H9 (cell line): ENCODE results near the gene RAP1B. TPM values are rescaled to one million over a fixed set of nuclear protein-coding genes. Genes with fewer than 3 reads are reported as not detected.

Experiments
- DNase-seq: peaks from one replicate; pipeline ENCODE4 v3.0.0-alpha.2; 2017
- H2AFZ ChIP-seq: one replicate; pipeline ENCODE4 v1.6.1; 2013; ENCODE audit warnings: mild to moderate bottlenecking, low read length, control low read depth, moderate library complexity
- H2AK5ac ChIP-seq: 2 replicates; pipeline ENCODE4 v1.6.1; 2013; ENCODE audit warnings: low read length, control low read depth, mixed read lengths; ENCODE audit not compliant: insufficient read length
- H2BK120ac ChIP-seq: one replicate; pipeline ENCODE4 v1.6.1; 2013; ENCODE audit warnings: low read depth, mild to moderate bottlenecking, low read length, control low read depth, inconsistent platforms; ENCODE audit not compliant: poor library complexity, severe bottlenecking
- H2BK12ac ChIP-seq: 2 replicates; pipeline ENCODE4 v1.6.1; 2013; ENCODE audit warnings: low read length, control low read depth, mixed read lengths, low read depth; ENCODE audit not compliant: insufficient read length
- H2BK15ac ChIP-seq: 2 replicates; pipeline ENCODE4 v1.6.1; 2013; ENCODE audit warnings: low read depth, low read length, control low read depth
- H2BK20ac ChIP-seq: one replicate; pipeline ENCODE4 v1.6.1; 2013; ENCODE audit warnings: low read depth, mild to moderate bottlenecking, low read length, control low read depth, inconsistent platforms; ENCODE audit not compliant: poor library complexity, severe bottlenecking
- H2BK5ac ChIP-seq: 2 replicates; pipeline ENCODE4 v1.6.1; 2013; ENCODE audit warnings: low read length, control low read depth, mixed read lengths; ENCODE audit not compliant: insufficient read length
- H3K14ac ChIP-seq: 2 replicates; pipeline ENCODE4 v1.6.1; 2013; ENCODE audit warnings: low read length, control low read depth; ENCODE audit not compliant: insufficient read depth
- H3K18ac ChIP-seq: 2 replicates; pipeline ENCODE4 v1.6.1; 2013; ENCODE audit warnings: low read depth, mild to moderate bottlenecking, mixed read lengths, low read length, control low read depth; ENCODE audit not compliant: insufficient read length
- H3K23ac ChIP-seq: 2 replicates; pipeline ENCODE4 v1.6.1; 2013; ENCODE audit warnings: low read length, control low read depth, mixed read lengths, low read depth; ENCODE audit not compliant: insufficient read length
- H3K23me2 ChIP-seq: 2 replicates; pipeline ENCODE4 v1.6.1; 2013; ENCODE audit warnings: low read depth, mild to moderate bottlenecking, mixed read lengths, low read length, control low read depth; ENCODE audit not compliant: insufficient read length, poor library complexity, severe bottlenecking
- H3K27ac ChIP-seq: 2 replicates; pipeline ENCODE4 v1.5.1; 2013; ENCODE audit warnings: low read length, control low read depth, mixed read lengths, low read depth; ENCODE audit not compliant: insufficient read length
- H3K27me3 ChIP-seq: 2 replicates; pipeline ENCODE4 v1.6.1; 2013; ENCODE audit warnings: low read length, control low read depth, inconsistent platforms; ENCODE audit not compliant: insufficient read depth
- H3K4ac ChIP-seq: 2 replicates; pipeline ENCODE4 v1.6.1; 2013; ENCODE audit warnings: low read depth, mild to moderate bottlenecking, control low read depth, inconsistent platforms, low read length, moderate library complexity
- H3K4me1 ChIP-seq: 2 replicates; pipeline ENCODE4 v1.6.1; 2013; ENCODE audit warnings: low read length, control low read depth, inconsistent platforms; ENCODE audit not compliant: insufficient read depth
- H3K4me2 ChIP-seq: 2 replicates; pipeline ENCODE4 v1.6.1; 2013; ENCODE audit warnings: low read length, control low read depth, mixed read lengths; ENCODE audit not compliant: insufficient read length, insufficient read depth
- H3K56ac ChIP-seq: 2 replicates; pipeline ENCODE4 v1.6.1; 2013; ENCODE audit warnings: low read depth, mild to moderate bottlenecking, mixed read lengths, low read length, control low read depth; ENCODE audit not compliant: insufficient read length
- H3K79me1 ChIP-seq: 2 replicates; pipeline ENCODE4 v1.6.1; 2013; ENCODE audit warnings: low read depth, mild to moderate bottlenecking, moderate library complexity, low read length, control low read depth, inconsistent platforms; ENCODE audit not compliant: insufficient read depth, poor library complexity, severe bottlenecking
- H3K79me2 ChIP-seq: 2 replicates; pipeline ENCODE4 v1.6.1; 2013; ENCODE audit warnings: low read length, control low read depth, inconsistent platforms; ENCODE audit not compliant: insufficient read depth
- H3K9ac ChIP-seq: 2 replicates; pipeline ENCODE4 v1.6.1; 2013; ENCODE audit warnings: low read length, control low read depth, mixed read lengths; ENCODE audit not compliant: insufficient read length; ENCODE audit errors: extremely low read depth
- H3K9me3 ChIP-seq: one replicate; pipeline ENCODE4 v1.6.1; 2013; ENCODE audit warnings: low read depth, low read length, inconsistent platforms; ENCODE audit not compliant: control insufficient read depth
- H3T11ph ChIP-seq: one replicate; pipeline ENCODE4 v1.6.1; 2013; ENCODE audit warnings: mild to moderate bottlenecking, low read length, control low read depth, inconsistent platforms
- H4K20me1 ChIP-seq: one replicate; pipeline ENCODE4 v1.6.1; 2013; ENCODE audit not compliant: control insufficient read depth, insufficient read length, insufficient read depth
- H4K5ac ChIP-seq: 2 replicates; pipeline ENCODE4 v1.6.1; 2013; ENCODE audit warnings: low read depth, mild to moderate bottlenecking, mixed read lengths, low read length, control low read depth; ENCODE audit not compliant: insufficient read length
- H4K8ac ChIP-seq: replicated peaks from 2 replicates; pipeline ENCODE4 v1.6.1; 2013; ENCODE audit warnings: low read length, control low read depth, mixed read lengths, low read depth; ENCODE audit not compliant: insufficient read length
- H4K91ac ChIP-seq: 2 replicates; pipeline ENCODE4 v1.6.1; 2013; ENCODE audit warnings: low read depth, mild to moderate bottlenecking, moderate library complexity, mixed read lengths, low read length, control low read depth; ENCODE audit not compliant: insufficient read length
- H3K27ac Mint-ChIP-seq, 3 experiments: 2 replicates in 2 of 3; 3 replicates in 1 of 3; pipeline ENCODE4 v1.8.0; 2020 to 2021; ENCODE audit warnings: mixed read lengths in 3 of 3, mild to moderate bottlenecking in 1 of 3, moderate library complexity in 1 of 3
- H3K27me3 Mint-ChIP-seq: 2 replicates; pipeline ENCODE4 v1.8.0; 2021; ENCODE audit warnings: low read depth, mild to moderate bottlenecking, moderate library complexity, mixed read lengths
- H3K36me3 Mint-ChIP-seq, 3 experiments: 2 replicates in 2 of 3; 3 replicates in 1 of 3; pipeline ENCODE4 v1.8.0; 2020 to 2021; ENCODE audit warnings: low read depth in 3 of 3, mixed read lengths in 3 of 3; ENCODE audit not compliant: insufficient read depth in 1 of 3
- H3K4me1 Mint-ChIP-seq, 2 experiments: 2 replicates each; pipeline ENCODE4 v1.8.0; 2020; ENCODE audit warnings: mixed read lengths in 2 of 2
- H3K4me3 Mint-ChIP-seq, 2 experiments: 2 replicates in 1 of 2; 3 replicates in 1 of 2; pipeline ENCODE4 v1.8.0; 2020 to 2021; ENCODE audit warnings: mild to moderate bottlenecking in 2 of 2, mixed read lengths in 2 of 2, moderate library complexity in 1 of 2
- H3K9me3 Mint-ChIP-seq, 2 experiments: 2 replicates in 1 of 2; 3 replicates in 1 of 2; pipeline ENCODE4 v1.8.0; 2020; ENCODE audit warnings: mild to moderate bottlenecking in 2 of 2, mixed read lengths in 2 of 2, moderate library complexity in 1 of 2
- CTCF ChIP-seq: fragments of 200-600 bp; sonication (generic); conservative IDR thresholded peaks from 3 replicates; pipeline ENCODE4 v1.8.0; 2021; ENCODE audit warnings: antibody characterized with exemption, mild to moderate bottlenecking
- WGBS: extraction: QIAGEN DNeasy Blood & Tissue Kit; methylation state at CpG from one replicate; pipeline ENCODE4 v1.1.7; 2013; ENCODE audit warnings: missing lambda C conversion rate, low lambda C conversion rate, mixed read lengths; ENCODE audit not compliant: insufficient read length; ENCODE audit errors: extremely low coverage; 5-methylcytosine and 5-hydroxymethylcytosine counted together
- total RNA-seq: library from RNA; stranded (reverse); gene quantifications from 2 replicates; pipeline ENCODE4 v1.2.1, GENCODE V29; 2021

Gene RAP1B
- total RNA-seq, 1 experiment from 2014 or later, result 97.7 TPM

- H3K9me3 Mint-ChIP-seq, result no peaks in the 10 kb centered on the region
- H3K27me3 Mint-ChIP-seq, result no peaks in the 10 kb centered on the region
- no peaks in the 10 kb centered on the region for H4K20me1 ChIP-seq
- H2BK15ac ChIP-seq, result no peak overlapping the region
- H3K9me3 ChIP-seq, result no peaks in the 10 kb centered on the region
- H3K4ac ChIP-seq, result no peak overlapping the region
- no peak overlapping the region for H3K56ac ChIP-seq
- H3K27ac Mint-ChIP-seq, result no peak overlapping the region
- H3K18ac ChIP-seq, result no peak overlapping the region
- H3K27me3 ChIP-seq, result no peaks in the 10 kb centered on the region
- no peak overlapping the region for H2BK20ac ChIP-seq
- no peak overlapping the region for H4K5ac ChIP-seq
- no peak overlapping the region for H3K4me3 Mint-ChIP-seq
- no peaks in the 10 kb centered on the region for H3K79me1 ChIP-seq
- H3K14ac ChIP-seq, result no peak overlapping the region
- no peak overlapping the region for H2BK5ac ChIP-seq
- H3T11ph ChIP-seq, result no peak overlapping the region
- no peak overlapping the region for H4K8ac ChIP-seq
- H2AK5ac ChIP-seq, result no peak overlapping the region
- H3K27ac ChIP-seq, result no peak overlapping the region
- no peaks in the 10 kb centered on the region; the same call in 1 of the 2 replicates for H3K4me1 ChIP-seq
- no peak for TF ChIP-seq CTCF
- H3K9ac ChIP-seq, result no peak overlapping the region
- H2BK12ac ChIP-seq, result no peak overlapping the region
- no peak overlapping the region for H2AFZ ChIP-seq
- no peak overlapping the region for H3K4me2 ChIP-seq
- peaks cover 0 to 2% (median 0%) of the 10 kb centered on the region in 3 experiments; a peak in 1 of 7 replicates for H3K36me3 Mint-ChIP-seq
- H3K79me2 ChIP-seq, result no peaks in the 10 kb centered on the region
- no peak overlapping the region for H2BK120ac ChIP-seq
- H3K23me2 ChIP-seq, result no peaks in the 10 kb centered on the region
- no peak overlapping the region for H3K23ac ChIP-seq
- H4K91ac ChIP-seq, result no peak overlapping the region
- WGBS, result no CpG with 5 or more reads among the region's 1 CpG
- DNase-seq, result no peak
- peaks cover 6 to 13% of the 10 kb centered on the region in 2 experiments; a peak in 3 of 4 replicates for H3K4me1 Mint-ChIP-seq
Observed at GRCh38 chr12:68667291-68667690, 56.6 kb downstream of the RAP1B start.
